ENCODE data around the gene GPRC5C. TPM values are rescaled to one million over a fixed set of nuclear protein-coding genes. Genes with fewer than 3 reads are reported as not detected.
"Not testable (repeated sequence)": the region's sequence is repeated elsewhere in the genome, so short reads cannot be mapped to it uniquely, and the experiment has no call there.

Gene GPRC5C
- total RNA-seq, 1 experiment from 2014 or later, result 36.4 TPM

DNA sequence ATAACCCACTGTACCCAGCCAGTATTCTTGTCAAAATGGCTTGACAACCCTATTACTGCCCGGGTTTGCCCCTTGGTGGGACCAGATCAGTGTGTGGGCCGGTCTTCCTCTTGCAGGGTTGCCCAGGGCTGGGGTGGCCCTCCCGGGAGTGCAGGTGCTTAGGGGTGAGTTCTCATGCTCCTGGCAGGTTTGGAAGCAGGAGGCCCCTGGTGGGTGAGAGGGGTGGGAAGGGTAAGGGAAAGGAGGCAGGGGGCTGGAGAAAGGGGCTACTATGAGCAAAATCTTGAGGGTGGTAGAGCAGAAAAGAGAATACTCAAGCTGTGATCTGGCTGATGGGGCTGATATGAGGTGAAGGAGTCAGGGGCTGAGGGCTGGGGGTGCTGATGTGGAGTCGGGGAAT is 41.0 kb downstream of the GPRC5C start:
- DNase-seq (ENCODE audit: low read depth), result no peak

GRCh38 chr17:74473294-74473693 is 41.4 kb downstream of the GPRC5C start:
- DNase-seq (ENCODE audit: low read depth), result no peak

GRCh38 chr17:74474043-74474792 is 42.3 kb downstream of the GPRC5C start:
- no peak for DNase-seq (ENCODE audit: low read depth)

- no peak for DNase-seq (ENCODE audit: low read depth)
Measured at GRCh38 chr17:74475189-74475588, 43.3 kb downstream of the GPRC5C start.

DNA sequence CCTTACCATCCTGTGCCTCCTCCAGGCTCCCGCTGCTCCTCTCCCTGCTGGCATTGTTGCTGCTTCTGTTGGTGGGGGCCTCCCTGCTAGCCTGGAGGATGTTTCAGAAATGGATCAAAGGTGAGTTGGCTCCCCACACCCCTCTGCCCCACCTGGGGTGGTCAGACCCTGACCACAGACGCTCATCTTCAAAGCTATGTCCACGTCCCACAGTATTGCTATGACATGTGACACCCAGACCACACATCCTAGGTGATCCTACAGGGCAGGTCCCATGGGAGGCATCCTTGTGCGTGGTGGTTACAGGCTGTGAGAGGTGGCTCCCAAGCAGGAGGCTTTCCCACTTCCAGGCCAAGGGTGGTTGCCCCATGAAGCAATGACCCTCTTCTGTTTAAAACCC is 45.5 kb downstream of the GPRC5C start:
- no peak for DNase-seq (ENCODE audit: low read depth)

- DNase-seq (ENCODE audit: low read depth), result peak; percentile 36
Measured at GRCh38 chr17:74478420-74479100, 46.7 kb downstream of the GPRC5C start.

GRCh38 chr17:74480290-74480689 is 48.4 kb downstream of the GPRC5C start:
- DNase-seq (ENCODE audit: low read depth), result no peak

DNA sequence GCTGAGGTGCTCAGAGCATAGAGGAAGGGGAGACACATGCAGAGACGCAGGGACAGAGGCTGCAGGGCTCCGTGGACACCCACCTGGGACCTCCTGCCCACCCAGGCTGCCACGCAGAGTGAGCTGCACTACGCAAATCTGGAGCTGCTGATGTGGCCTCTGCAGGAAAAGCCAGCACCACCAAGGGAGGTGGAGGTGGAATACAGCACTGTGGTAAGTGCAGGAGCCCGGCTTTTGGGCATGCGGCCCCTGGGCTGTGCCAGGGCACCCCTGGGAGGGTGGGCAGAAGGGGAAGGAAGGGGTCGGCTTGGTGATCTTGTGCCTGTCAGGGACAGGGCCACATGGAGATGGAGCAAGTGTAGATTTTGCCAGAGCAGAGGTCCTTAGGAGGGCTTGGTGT is 49.7 kb downstream of the GPRC5C start:
- DNase-seq (ENCODE audit: low read depth), result no peak

DNA sequence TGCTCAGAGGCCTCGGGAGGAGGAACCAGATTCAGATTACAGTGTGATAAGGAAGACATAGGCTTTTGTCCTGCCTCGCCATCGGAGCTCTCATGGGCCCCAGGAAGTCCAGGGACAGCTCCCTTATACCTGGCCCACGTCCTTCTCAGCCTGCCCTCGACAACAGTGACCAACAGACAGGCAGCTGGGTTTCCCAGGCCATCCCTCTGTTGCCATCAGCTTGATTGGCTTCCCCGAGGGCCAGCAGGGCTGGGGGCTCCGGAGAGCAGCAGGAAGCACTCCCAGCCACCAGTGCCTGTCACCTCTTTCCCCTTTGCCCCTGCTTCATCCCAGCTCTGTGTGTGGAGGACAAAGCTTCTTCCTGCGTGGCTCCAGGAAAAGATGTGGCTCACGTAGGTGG is 52.2 kb downstream of the GPRC5C start:
- no peak for DNase-seq (ENCODE audit: low read depth)

GRCh38 chr17:74485022-74485743 is 53.3 kb downstream of the GPRC5C start:
- DNase-seq (ENCODE audit: low read depth), result peak; percentile 12

- DNase-seq (ENCODE audit: low read depth), result no peak
Measured at GRCh38 chr17:74485841-74486240, 54.0 kb downstream of the GPRC5C start.

GRCh38 chr17:74488276-74488675 is 56.4 kb downstream of the GPRC5C start:
- not testable (repeated sequence) for DNase-seq (ENCODE audit: low read depth)

DNA sequence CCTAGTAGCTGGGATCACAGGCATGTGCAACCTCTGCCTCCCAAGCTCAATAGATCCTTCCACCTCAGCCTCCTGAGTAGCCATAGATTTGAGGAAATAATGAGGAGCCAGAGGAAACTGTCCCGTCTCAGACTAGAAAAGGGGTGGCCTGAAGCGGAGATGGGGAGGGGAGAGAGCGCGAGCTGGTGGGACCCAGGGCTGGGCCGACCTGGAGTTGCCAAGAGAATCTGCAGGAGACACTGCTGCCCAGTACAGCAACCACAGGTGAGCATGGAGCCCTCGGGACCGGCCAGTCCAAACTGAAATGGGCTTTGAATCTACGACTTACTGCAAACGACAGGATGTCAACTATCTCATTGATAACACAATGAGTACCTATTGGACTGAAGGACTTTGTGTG is 58.8 kb downstream of the GPRC5C start:
- no peak for DNase-seq (ENCODE audit: low read depth)

- no peak for DNase-seq (ENCODE audit: low read depth)
Measured at GRCh38 chr17:74491626-74492025, 59.7 kb downstream of the GPRC5C start.

DNA sequence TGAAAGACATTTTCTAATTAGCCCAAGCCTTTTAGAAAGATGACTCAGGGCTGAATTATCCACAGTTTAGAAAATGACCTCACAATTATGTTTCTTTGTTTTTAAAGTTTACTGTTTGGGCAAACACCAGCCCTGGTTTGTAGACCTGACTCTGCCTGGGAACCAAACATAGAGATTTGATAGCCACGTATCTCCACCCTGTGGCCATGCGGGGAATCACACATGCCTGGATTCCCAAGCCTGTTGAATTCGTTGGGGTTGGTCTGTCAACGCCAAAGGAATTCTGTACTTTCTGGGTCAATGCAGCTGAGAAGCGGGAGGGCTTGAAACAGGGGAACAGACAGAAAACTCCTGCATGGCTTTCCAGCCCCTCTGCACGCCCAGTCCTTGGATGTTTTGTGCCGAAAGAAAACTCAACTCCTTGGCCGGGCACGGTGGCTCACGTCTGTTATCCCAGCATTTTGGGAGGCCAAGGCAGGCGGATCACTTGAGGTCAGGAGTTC is 61.5 kb downstream of the GPRC5C start:
- peak; percentile 63 for DNase-seq (ENCODE audit: low read depth)

Other genes with a start within 250 kb of the GPRC5C start
- 421 and 515 TPM in 2 replicates for gene RPL38, start 228.4 kb upstream of the GPRC5C start, total RNA-seq (2014; rRNA removed; shearing (Covaris generic))
- 0.15 TPM in 2 replicates for gene TTYH2, start 218.5 kb upstream of the GPRC5C start, total RNA-seq (2014; rRNA removed; shearing (Covaris generic))
- not detected in 2 replicates for gene DNAI2, start 157.9 kb upstream of the GPRC5C start, total RNA-seq (2014; rRNA removed; shearing (Covaris generic))
- not detected in 2 replicates for gene KIF19, start 105.9 kb upstream of the GPRC5C start, total RNA-seq (2014; rRNA removed; shearing (Covaris generic))
- not detected in 2 replicates for gene BTBD17, start 70.2 kb upstream of the GPRC5C start, total RNA-seq (2014; rRNA removed; shearing (Covaris generic))
- not detected in 2 replicates for gene GPR142, start 64.6 kb upstream of the GPRC5C start, total RNA-seq (2014; rRNA removed; shearing (Covaris generic))
- not detected in 2 replicates for gene CD300A, start 34.5 kb downstream of the GPRC5C start, total RNA-seq (2014; rRNA removed; shearing (Covaris generic))
- gene CD300LB, start 99.4 kb downstream of the GPRC5C start, total RNA-seq (2014; rRNA removed; shearing (Covaris generic)), result not detected in 2 replicates
- gene CD300C, start 114.0 kb downstream of the GPRC5C start, total RNA-seq (2014; rRNA removed; shearing (Covaris generic)), result 0.84 TPM in 1 of 2 replicates, not detected in the other
- gene CD300H, start 135.4 kb downstream of the GPRC5C start, total RNA-seq (2014; rRNA removed; shearing (Covaris generic)), result not detected in 2 replicates
- gene CD300LD, start 160.2 kb downstream of the GPRC5C start, total RNA-seq (2014; rRNA removed; shearing (Covaris generic)), result not detected in 2 replicates
- not detected in 2 replicates for gene CD300E, start 191.7 kb downstream of the GPRC5C start, total RNA-seq (2014; rRNA removed; shearing (Covaris generic))

Data from M059J (cell line).